Gastrocnemius medialis (tissue), 4 donors: ENCODE data around the gene EXTL1. TPM values are rescaled to one million over a fixed set of nuclear protein-coding genes. Genes with fewer than 3 reads are reported as not detected.

ENCODE experiments used
- ATAC-seq, 2 donors: fragments of 150-250 bp; one replicate each; pipeline ENCODE4 v1.9.1; 2016
- DNase-seq, 2 donors: peaks; one replicate each; pipeline ENCODE4 v3.0.0-alpha.2; 2019
- H3K27ac ChIP-seq, 4 donors: fragments of 200-600 bp; sonication (generic); 1 replicate in 1 of 4; 2 replicates in 3 of 4; pipeline ENCODE4 v1.5.1; 2016 to 2018; ENCODE audit warnings: mild to moderate bottlenecking in 2 of 4, moderate library complexity in 1 of 4
- H3K27me3 ChIP-seq, 3 donors: fragments of 200-600 bp; sonication (generic) in 2 of 3; 1 replicate in 1 of 3; 2 replicates in 2 of 3; pipeline versions ENCODE4 v1.5.1 to v1.6.0; 2016 to 2019; ENCODE audit warnings: mild to moderate bottlenecking in 1 of 3, moderate library complexity in 1 of 3
- H3K36me3 ChIP-seq, 2 donors: fragments of 200-600 bp; sonication (generic) in 1 of 2; one replicate each; pipeline ENCODE4 v1.5.1; 2017 to 2018
- H3K4me1 ChIP-seq, 2 donors: fragments of 200-600 bp; sonication (generic) in 1 of 2; one replicate each; pipeline ENCODE4 v1.5.1; 2016 to 2017; ENCODE audit warnings: mild to moderate bottlenecking in 2 of 2
- H3K4me3 ChIP-seq, 4 donors: fragments of 200-600 bp; sonication (generic) in 3 of 4; 1 replicate in 1 of 4; 2 replicates in 3 of 4; pipeline ENCODE4 v1.5.1; 2016 to 2019; ENCODE audit warnings: mild to moderate bottlenecking in 2 of 4
- H3K9me3 ChIP-seq, 3 donors: fragments of 200-600 bp; sonication (generic) in 2 of 3; 1 replicate in 1 of 3; 2 replicates in 2 of 3; pipeline ENCODE4 v1.5.1; 2016 to 2019
- CTCF ChIP-seq, 5 experiments: fragments of 450-650 bp in 3 of 5; fragments of 200-600 bp in 2 of 5; sonication (generic) in 2 of 5; IDR thresholded peaks in 4 of 5; conservative IDR thresholded peaks in 1 of 5; 1 replicate in 4 of 5; 2 replicates in 1 of 5; pipeline ENCODE4 v1.5.1; 2016 to 2019; ENCODE audit warnings: antibody characterized with exemption in 5 of 5, mild to moderate bottlenecking in 3 of 5, moderate library complexity in 3 of 5
- POLR2A ChIP-seq, 2 donors: fragments of 450-650 bp; IDR thresholded peaks; one replicate each; pipeline ENCODE4 v1.6.1; 2017; ENCODE audit warnings: antibody characterized with exemption in 2 of 2, mild to moderate bottlenecking in 2 of 2, moderate library complexity in 2 of 2
- in situ Hi-C, 4 donors: fragments of 200-750 bp; cut with MboI; loops; one replicate each; pipeline versions ENCODE4 v1.15.0 to v1.8.0; 2017; ENCODE audit warnings: low sequenced_read_pairs in 4 of 4
- intact Hi-C: fragments of 100-400 bp; cut with DNase I; formaldehyde crosslinking; loops from one replicate; pipeline ENCODE4 v1.15.1; 2023; ENCODE audit warnings: low total_unique reads
- total RNA-seq, 4 donors: library from RNA; depleted of rRNA; stranded (reverse); fragments of >200 nt; gene quantifications; one replicate each; pipeline versions ENCODE4 v1.1.0 to v1.2.3, GENCODE V29; 2016

EXTL1 gene
- total RNA-seq, 4 donors from 2014 or later: 0.33 to 0.95 TPM; not detected in 2

- TF ChIP-seq CTCF (IDR thresholded peaks at IDR 0.05 in 4 of 5, conservative IDR thresholded peaks at IDR 0.05 in 1 of 5) (no peak), POLR2A (IDR thresholded peaks at IDR 0.05) (peak; percentile 38 to 53)
- H3K36me3 ChIP-seq: peaks cover 0 to 29% of the 10 kb centered on the region in 2 donors
- in situ Hi-C loops: loop anchor here in 1 of 4 donors (25.0 kb wide), 1 partner anchor 113 kb away; the partner anchor contains the start of genes C1orf232, FAM110D, ZNF593 and ZNF593OS
- peak; percentile 25 to 59 for ATAC-seq
- no peak overlapping the region for H3K4me3 ChIP-seq
- peak; percentile 86 to 91 for DNase-seq
- peaks cover 14% of the 10 kb centered on the region in 2 donors for H3K4me1 ChIP-seq
- H3K27me3 ChIP-seq: peaks cover 0 to 6% (median 0%) of the 10 kb centered on the region in 3 donors
- H3K9me3 ChIP-seq: no peaks in the 10 kb centered on the region
- H3K27ac ChIP-seq: peak overlapping the region; percentile 88 to 96 (median 94)
- intact Hi-C loops: no loop called here
Measured at GRCh38 chr1:26049531-26050247, 28.1 kb downstream of the EXTL1 start.

- Histone ChIP-seq H3K27me3 (peaks cover 0 to 3% (median 0%) of the 10 kb centered on the region in 3 donors), H3K4me1 (peaks cover 12 to 14% of the 10 kb centered on the region in 2 donors), H3K4me3 (no peak overlapping the region), H3K9me3 (no peaks in the 10 kb centered on the region), H3K27ac (peak overlapping the region; percentile 88 to 96 (median 94)), H3K36me3 (peaks cover 0 to 34% of the 10 kb centered on the region in 2 donors)
- DNase-seq: peak; percentile 44 to 56
- in situ Hi-C loops (no loop called here), intact Hi-C loops (no loop called here)
- peak; percentile 9 for ATAC-seq
- TF ChIP-seq POLR2A (IDR thresholded peaks at IDR 0.05) (peak in 1 of 2 donors; percentile 35), CTCF (IDR thresholded peaks at IDR 0.05 in 4 of 5, conservative IDR thresholded peaks at IDR 0.05 in 1 of 5) (no peak)
Measured at GRCh38 chr1:26050248-26050640, 28.7 kb downstream of the EXTL1 start.

GRCh38 chr1:26053718-26054560, 32.4 kb downstream of the EXTL1 start:
- no peak overlapping the region for H3K4me3 ChIP-seq
- H3K27ac ChIP-seq: peak overlapping the region; percentile 88 to 96 (median 94)
- peaks cover 0 to 70% of the 10 kb centered on the region in 2 donors for H3K36me3 ChIP-seq
- TF ChIP-seq CTCF (IDR thresholded peaks at IDR 0.05 in 4 of 5, conservative IDR thresholded peaks at IDR 0.05 in 1 of 5) (no peak), POLR2A (IDR thresholded peaks at IDR 0.05) (peak; percentile 18 to 66)
- in situ Hi-C loops (no loop called here), intact Hi-C loops (no loop called here)
- H3K9me3 ChIP-seq: no peaks in the 10 kb centered on the region
- DNase-seq: no peak
- H3K27me3 ChIP-seq: no peaks in the 10 kb centered on the region
- no peak for ATAC-seq
- no peaks in the 10 kb centered on the region for H3K4me1 ChIP-seq

GRCh38 chr1:26055041-26055440, 33.5 kb downstream of the EXTL1 start:
- intact Hi-C loops: no loop called here
- Histone ChIP-seq H3K9me3 (no peaks in the 10 kb centered on the region), H3K36me3 (peaks cover 0 to 81% of the 10 kb centered on the region in 2 donors), H3K4me1 (no peaks in the 10 kb centered on the region), H3K27ac (peak overlapping the region; percentile 88 to 96 (median 94)), H3K4me3 (no peak overlapping the region), H3K27me3 (no peaks in the 10 kb centered on the region)
- DNase-seq: no peak
- peak; percentile 4 to 5 for ATAC-seq
- in situ Hi-C loops: no loop called here
- no peak for TF ChIP-seq CTCF (IDR thresholded peaks at IDR 0.05 in 4 of 5, conservative IDR thresholded peaks at IDR 0.05 in 1 of 5)
- TF ChIP-seq POLR2A (IDR thresholded peaks at IDR 0.05): peak in 1 of 2 donors; percentile 37
